Activated CD4-positive, alpha-beta T cell treated with anti-CD3 and anti-CD28 coated beads, Interleukin-2, amount 50 U/mL, for 24 hours (primary cell): ENCODE results near the gene SERF1A.
"Not testable (repeated sequence)": the region's sequence is repeated elsewhere in the genome, so short reads cannot be mapped to it uniquely, and the experiment has no call there.

Experiments used
- DNase-seq, 2 donors: peaks; one replicate each; pipeline ENCODE4 v3.0.0-alpha.2; 2020; ENCODE audit warnings: low read depth in 1 of 2, low spot score in 1 of 2

The SERF1A gene

GRCh38 chr5:70900533-70901271 lies at the start of gene SERF1A:
TSS of gene SERF1A (plus strand) at chr5:70900669. CDS start at chr5:70900870, 201 bp downstream.
- not testable (repeated sequence) for DNase-seq

DNA sequence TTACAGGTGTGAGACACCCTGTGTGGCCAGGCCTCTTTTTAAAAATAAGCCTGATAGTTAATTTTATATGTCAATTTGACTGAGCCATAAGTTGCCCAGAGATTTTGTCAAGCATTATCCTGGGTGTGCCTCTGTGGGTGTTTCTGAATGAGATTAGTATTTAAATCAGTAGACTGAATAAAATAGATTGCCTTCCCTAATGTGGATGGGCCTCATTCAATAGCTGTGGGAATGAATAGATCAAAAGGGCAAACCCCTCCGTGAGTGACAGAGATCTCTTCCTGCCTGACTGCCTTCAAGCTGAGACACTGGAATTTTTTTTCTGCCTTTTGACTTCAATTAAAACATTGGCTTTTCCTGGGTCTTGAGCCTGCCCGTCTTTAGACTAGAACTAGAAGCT lies 33.7 kb upstream of the SERF1A start:
- not testable (repeated sequence) for DNase-seq

GRCh38 chr5:70870626-70871025 lies 29.8 kb upstream of the SERF1A start:
- DNase-seq = not testable (repeated sequence)

DNA sequence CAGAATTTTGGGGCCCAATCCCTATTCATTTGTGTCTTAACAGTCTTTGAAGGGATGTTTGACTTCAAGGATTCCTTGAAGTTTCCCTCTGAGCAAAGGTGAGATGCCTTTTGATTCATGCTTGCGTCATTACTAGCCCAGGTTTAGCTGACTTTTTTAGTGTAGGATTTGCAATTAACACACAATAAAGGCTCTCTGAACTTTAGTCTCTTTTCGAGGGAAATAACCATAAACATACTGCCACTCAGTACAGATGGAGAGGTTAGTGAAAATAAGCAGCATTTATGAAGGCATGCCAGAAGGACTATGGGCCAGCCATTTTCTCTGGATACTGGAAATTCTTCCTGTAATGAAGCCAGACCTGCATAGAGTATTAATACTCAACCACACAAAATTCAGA lies 4.4 kb upstream of the SERF1A start:
- DNase-seq = not testable (repeated sequence)

- not testable (repeated sequence) for DNase-seq
These were observed 753 bp downstream of the SERF1A start for GRCh38 chr5:70901272-70901571.

GRCh38 chr5:70906624-70907023 lies 6.2 kb downstream of the SERF1A start:
- DNase-seq = not testable (repeated sequence)

DNA sequence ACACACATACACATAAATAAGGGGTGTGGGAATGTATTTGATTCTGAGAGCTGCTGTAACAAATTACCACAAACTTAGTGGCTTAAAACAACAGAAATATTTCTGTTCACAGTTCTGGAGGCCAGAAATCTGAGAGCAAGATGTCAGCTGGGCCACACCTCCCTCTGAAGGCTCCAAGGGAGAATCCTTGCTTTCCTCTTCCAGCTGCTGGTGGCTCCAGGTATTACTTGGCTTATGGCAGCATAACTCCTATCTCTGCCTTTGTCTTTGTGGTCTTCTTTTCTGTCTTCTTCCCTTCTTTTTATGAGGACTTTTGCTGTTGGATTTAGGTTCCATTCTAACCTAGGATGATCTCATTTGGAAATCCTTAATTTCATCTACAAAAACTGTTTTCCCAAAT lies 16.4 kb downstream of the SERF1A start:
- not testable (repeated sequence) for DNase-seq

- DNase-seq = not testable (repeated sequence)
These were observed 24.7 kb downstream of the SERF1A start for GRCh38 chr5:70925211-70925562.

GRCh38 chr5:70931709-70932368 lies 31.4 kb downstream of the SERF1A start:
- not testable (repeated sequence) for DNase-seq

DNA sequence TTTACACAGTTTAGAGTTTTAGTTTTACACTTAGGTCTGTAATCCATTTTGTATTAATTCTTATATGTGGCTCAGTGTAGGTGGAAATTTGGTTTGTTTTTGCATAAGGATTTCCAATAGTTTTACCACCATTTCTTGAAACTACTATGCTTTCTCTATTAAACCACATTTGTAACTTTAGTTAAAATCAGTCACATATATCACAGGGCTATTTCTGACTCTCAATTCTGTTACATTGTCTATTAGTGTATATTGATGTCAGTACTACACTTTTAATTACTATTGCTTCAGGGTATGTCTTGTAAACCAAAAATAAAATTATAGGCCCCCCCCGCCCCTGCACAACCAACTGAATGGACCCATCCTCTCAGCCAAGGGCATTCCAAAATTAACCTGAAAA lies 32.1 kb downstream of the SERF1A start:
- DNase-seq = not testable (repeated sequence)

- not testable (repeated sequence) for DNase-seq
These were observed 52.6 kb downstream of the SERF1A start for GRCh38 chr5:70953068-70953467.
